ENCODE measurements around the gene SLC2A13. TPM values are rescaled to one million over a fixed set of nuclear protein-coding genes. Genes with fewer than 3 reads are reported as not detected.

The SLC2A13 gene
- 8.4 TPM for total RNA-seq

- H3K27me3 ChIP-seq (ENCODE audit: control insufficient read depth in 3 of 3, insufficient read depth in 3 of 3, low read length in 3 of 3), result peaks cover 0 to 3% (median 0%) of the 10 kb centered on the region in 3 donors
- peak within 1 kb of the TSS; percentile 80 to 85 (median 83) for H3K4me3 ChIP-seq (ENCODE audit: low read length in 3 of 3)
- H3K27ac ChIP-seq (ENCODE audit: low read depth, low read length), result no peak within 1 kb of the TSS
- no peaks in the 10 kb centered on the region for H3K9me3 ChIP-seq (ENCODE audit: control insufficient read depth in 3 of 3, low read length in 3 of 3)
- peak within 1 kb of the TSS; percentile 58 to 81 (median 63) for H3K9ac ChIP-seq (ENCODE audit: low read depth in 1 of 3, low read length in 3 of 3)
- H3K4me1 ChIP-seq (ENCODE audit: control insufficient read depth in 3 of 3, insufficient read depth in 3 of 3, low read length in 3 of 3), result peaks cover 3 to 9% (median 8%) of the 10 kb centered on the region in 3 donors
- H3K36me3 ChIP-seq (ENCODE audit: control insufficient read depth in 3 of 3, insufficient read depth in 3 of 3, low read length in 3 of 3), result no peaks in the 10 kb centered on the region
Observed at GRCh38 chr12:40105515-40106201, at the start of gene SLC2A13. Gene SLC2A13, minus strand, starts transcription at chr12:40106081. Its CDS starts 273 bp downstream, at chr12:40105808.

- no peaks in the 10 kb centered on the region for H3K36me3 ChIP-seq (ENCODE audit: control insufficient read depth in 3 of 3, insufficient read depth in 3 of 3, low read length in 3 of 3)
- H3K4me1 ChIP-seq (ENCODE audit: control insufficient read depth in 3 of 3, insufficient read depth in 3 of 3, low read length in 3 of 3), result no peaks in the 10 kb centered on the region
- no peak overlapping the region for H3K27ac ChIP-seq (ENCODE audit: low read depth, low read length)
- H3K4me3 ChIP-seq (ENCODE audit: low read length in 3 of 3), result no peak overlapping the region
- no peaks in the 10 kb centered on the region for H3K9me3 ChIP-seq (ENCODE audit: control insufficient read depth in 3 of 3, low read length in 3 of 3)
- H3K27me3 ChIP-seq (ENCODE audit: control insufficient read depth in 3 of 3, insufficient read depth in 3 of 3, low read length in 3 of 3), result no peaks in the 10 kb centered on the region
- no peak overlapping the region for H3K9ac ChIP-seq (ENCODE audit: low read depth in 1 of 3, low read length in 3 of 3)
Observed at GRCh38 chr12:40154381-40154780, 48.5 kb upstream of the SLC2A13 start.

- H3K4me1 ChIP-seq (ENCODE audit: control insufficient read depth in 3 of 3, insufficient read depth in 3 of 3, low read length in 3 of 3), result no peaks in the 10 kb centered on the region
- H3K4me3 ChIP-seq (ENCODE audit: low read length in 3 of 3), result no peak overlapping the region
- no peaks in the 10 kb centered on the region for H3K9me3 ChIP-seq (ENCODE audit: control insufficient read depth in 3 of 3, low read length in 3 of 3)
- no peak overlapping the region for H3K27ac ChIP-seq (ENCODE audit: low read depth, low read length)
- H3K27me3 ChIP-seq (ENCODE audit: control insufficient read depth in 3 of 3, insufficient read depth in 3 of 3, low read length in 3 of 3), result no peaks in the 10 kb centered on the region
- H3K36me3 ChIP-seq (ENCODE audit: control insufficient read depth in 3 of 3, insufficient read depth in 3 of 3, low read length in 3 of 3), result no peaks in the 10 kb centered on the region
- no peak overlapping the region for H3K9ac ChIP-seq (ENCODE audit: low read depth in 1 of 3, low read length in 3 of 3)
Observed at GRCh38 chr12:40153432-40153831, 47.6 kb upstream of the SLC2A13 start.

- no peaks in the 10 kb centered on the region for H3K36me3 ChIP-seq (ENCODE audit: control insufficient read depth in 3 of 3, insufficient read depth in 3 of 3, low read length in 3 of 3)
- no peaks in the 10 kb centered on the region for H3K4me1 ChIP-seq (ENCODE audit: control insufficient read depth in 3 of 3, insufficient read depth in 3 of 3, low read length in 3 of 3)
- no peak overlapping the region for H3K4me3 ChIP-seq (ENCODE audit: low read length in 3 of 3)
- H3K27ac ChIP-seq (ENCODE audit: low read depth, low read length), result no peak overlapping the region
- no peak overlapping the region for H3K9ac ChIP-seq (ENCODE audit: low read depth in 1 of 3, low read length in 3 of 3)
- no peaks in the 10 kb centered on the region for H3K9me3 ChIP-seq (ENCODE audit: control insufficient read depth in 3 of 3, low read length in 3 of 3)
- no peaks in the 10 kb centered on the region for H3K27me3 ChIP-seq (ENCODE audit: control insufficient read depth in 3 of 3, insufficient read depth in 3 of 3, low read length in 3 of 3)
Observed at GRCh38 chr12:40152783-40153383, 47.0 kb upstream of the SLC2A13 start.

- Histone ChIP-seq H3K9me3 (ENCODE audit: control insufficient read depth in 3 of 3, low read length in 3 of 3) (no peaks in the 10 kb centered on the region), H3K4me1 (ENCODE audit: control insufficient read depth in 3 of 3, insufficient read depth in 3 of 3, low read length in 3 of 3) (no peaks in the 10 kb centered on the region), H3K4me3 (ENCODE audit: low read length in 3 of 3) (no peak overlapping the region), H3K9ac (ENCODE audit: low read depth in 1 of 3, low read length in 3 of 3) (no peak overlapping the region), H3K27me3 (ENCODE audit: control insufficient read depth in 3 of 3, insufficient read depth in 3 of 3, low read length in 3 of 3) (no peaks in the 10 kb centered on the region), H3K36me3 (ENCODE audit: control insufficient read depth in 3 of 3, insufficient read depth in 3 of 3, low read length in 3 of 3) (no peaks in the 10 kb centered on the region), H3K27ac (ENCODE audit: low read depth, low read length) (no peak overlapping the region)
Observed at GRCh38 chr12:40149673-40150260, 43.9 kb upstream of the SLC2A13 start.

GRCh38 chr12:40146800-40147797, 41.2 kb upstream of the SLC2A13 start:
- no peak overlapping the region for H3K4me3 ChIP-seq (ENCODE audit: low read length in 3 of 3)
- no peaks in the 10 kb centered on the region for H3K27me3 ChIP-seq (ENCODE audit: control insufficient read depth in 3 of 3, insufficient read depth in 3 of 3, low read length in 3 of 3)
- no peak overlapping the region for H3K27ac ChIP-seq (ENCODE audit: low read depth, low read length)
- H3K9ac ChIP-seq (ENCODE audit: low read depth in 1 of 3, low read length in 3 of 3), result no peak overlapping the region
- no peaks in the 10 kb centered on the region for H3K9me3 ChIP-seq (ENCODE audit: control insufficient read depth in 3 of 3, low read length in 3 of 3)
- no peaks in the 10 kb centered on the region for H3K36me3 ChIP-seq (ENCODE audit: control insufficient read depth in 3 of 3, insufficient read depth in 3 of 3, low read length in 3 of 3)
- no peaks in the 10 kb centered on the region for H3K4me1 ChIP-seq (ENCODE audit: control insufficient read depth in 3 of 3, insufficient read depth in 3 of 3, low read length in 3 of 3)

GRCh38 chr12:40145896-40146295, 40.0 kb upstream of the SLC2A13 start:
- H3K4me3 ChIP-seq (ENCODE audit: low read length in 3 of 3), result no peak overlapping the region
- no peak overlapping the region for H3K9ac ChIP-seq (ENCODE audit: low read depth in 1 of 3, low read length in 3 of 3)
- no peaks in the 10 kb centered on the region for H3K27me3 ChIP-seq (ENCODE audit: control insufficient read depth in 3 of 3, insufficient read depth in 3 of 3, low read length in 3 of 3)
- H3K4me1 ChIP-seq (ENCODE audit: control insufficient read depth in 3 of 3, insufficient read depth in 3 of 3, low read length in 3 of 3), result no peaks in the 10 kb centered on the region
- H3K9me3 ChIP-seq (ENCODE audit: control insufficient read depth in 3 of 3, low read length in 3 of 3), result no peaks in the 10 kb centered on the region
- H3K27ac ChIP-seq (ENCODE audit: low read depth, low read length), result no peak overlapping the region
- no peaks in the 10 kb centered on the region for H3K36me3 ChIP-seq (ENCODE audit: control insufficient read depth in 3 of 3, insufficient read depth in 3 of 3, low read length in 3 of 3)

GRCh38 chr12:40144023-40144422, 38.1 kb upstream of the SLC2A13 start:
- Histone ChIP-seq H3K36me3 (ENCODE audit: control insufficient read depth in 3 of 3, insufficient read depth in 3 of 3, low read length in 3 of 3) (no peaks in the 10 kb centered on the region), H3K9ac (ENCODE audit: low read depth in 1 of 3, low read length in 3 of 3) (no peak overlapping the region), H3K9me3 (ENCODE audit: control insufficient read depth in 3 of 3, low read length in 3 of 3) (no peaks in the 10 kb centered on the region), H3K27me3 (ENCODE audit: control insufficient read depth in 3 of 3, insufficient read depth in 3 of 3, low read length in 3 of 3) (no peaks in the 10 kb centered on the region), H3K4me3 (ENCODE audit: low read length in 3 of 3) (no peak overlapping the region), H3K4me1 (ENCODE audit: control insufficient read depth in 3 of 3, insufficient read depth in 3 of 3, low read length in 3 of 3) (no peaks in the 10 kb centered on the region), H3K27ac (ENCODE audit: low read depth, low read length) (no peak overlapping the region)

- H3K4me1 ChIP-seq (ENCODE audit: control insufficient read depth in 3 of 3, insufficient read depth in 3 of 3, low read length in 3 of 3), result no peaks in the 10 kb centered on the region
- H3K27ac ChIP-seq (ENCODE audit: low read depth, low read length), result no peak overlapping the region
- H3K9me3 ChIP-seq (ENCODE audit: control insufficient read depth in 3 of 3, low read length in 3 of 3), result no peaks in the 10 kb centered on the region
- H3K9ac ChIP-seq (ENCODE audit: low read depth in 1 of 3, low read length in 3 of 3), result no peak overlapping the region
- no peaks in the 10 kb centered on the region for H3K36me3 ChIP-seq (ENCODE audit: control insufficient read depth in 3 of 3, insufficient read depth in 3 of 3, low read length in 3 of 3)
- no peak overlapping the region for H3K4me3 ChIP-seq (ENCODE audit: low read length in 3 of 3)
- H3K27me3 ChIP-seq (ENCODE audit: control insufficient read depth in 3 of 3, insufficient read depth in 3 of 3, low read length in 3 of 3), result no peaks in the 10 kb centered on the region
Observed at GRCh38 chr12:40142001-40142744, 36.3 kb upstream of the SLC2A13 start.
